Activated gamma-delta T cell (primary cell): Measurements from ENCODE around the gene UBLCP1.
A peak's percentile ranks its signal among the peaks of the same experiment; 100 is the strongest.

Experiments used
- DNase-seq: peaks from one replicate; lab custom pipeline; 2025; lab: John Stamatoyannopoulos, UW

The UBLCP1 gene

DNA sequence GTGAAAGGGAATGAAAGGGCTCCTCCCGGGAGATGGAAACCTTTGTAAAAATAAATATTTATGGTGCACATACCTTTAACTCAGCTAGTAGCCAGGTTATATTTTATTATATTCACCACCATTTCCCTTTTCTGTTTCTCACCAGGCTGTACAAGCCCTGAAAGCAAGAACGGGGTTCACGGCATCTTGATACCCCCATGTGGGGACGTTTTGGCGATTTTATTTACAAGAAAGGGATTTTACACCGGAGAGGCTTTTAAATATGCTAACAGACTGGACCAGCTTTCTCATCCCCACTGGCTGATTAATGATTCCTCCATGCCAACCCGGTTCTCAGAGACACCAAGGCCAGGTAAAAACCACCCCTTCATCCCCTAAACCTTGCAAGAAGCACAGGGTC is 48.0 kb downstream of the UBLCP1 start:
- no peak for DNase-seq

GRCh38 chr5:159313197-159313596 is 50.1 kb downstream of the UBLCP1 start:
- DNase-seq: no peak

- DNase-seq: no peak
Measured at GRCh38 chr5:159316519-159317383, 53.7 kb downstream of the UBLCP1 start.

DNA sequence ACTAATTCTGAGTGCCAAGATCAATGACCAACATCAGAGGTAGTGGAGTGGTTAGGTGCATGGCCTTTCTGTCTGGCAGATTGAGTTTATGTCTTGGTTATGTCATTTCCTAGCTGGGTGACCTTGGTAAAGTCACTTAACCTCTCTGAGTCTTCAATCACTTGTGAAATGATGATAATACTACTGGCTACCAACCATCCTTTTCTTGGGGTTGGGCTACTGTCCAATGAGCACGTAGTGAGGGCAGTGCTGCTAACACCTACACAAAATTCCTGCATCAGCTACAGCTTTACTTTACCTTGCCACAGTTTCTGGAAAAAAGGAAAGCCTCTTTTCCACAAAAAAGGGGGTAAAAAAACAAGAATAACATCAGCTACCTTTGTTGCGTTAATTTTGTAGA is 54.8 kb downstream of the UBLCP1 start:
- no peak for DNase-seq

DNA sequence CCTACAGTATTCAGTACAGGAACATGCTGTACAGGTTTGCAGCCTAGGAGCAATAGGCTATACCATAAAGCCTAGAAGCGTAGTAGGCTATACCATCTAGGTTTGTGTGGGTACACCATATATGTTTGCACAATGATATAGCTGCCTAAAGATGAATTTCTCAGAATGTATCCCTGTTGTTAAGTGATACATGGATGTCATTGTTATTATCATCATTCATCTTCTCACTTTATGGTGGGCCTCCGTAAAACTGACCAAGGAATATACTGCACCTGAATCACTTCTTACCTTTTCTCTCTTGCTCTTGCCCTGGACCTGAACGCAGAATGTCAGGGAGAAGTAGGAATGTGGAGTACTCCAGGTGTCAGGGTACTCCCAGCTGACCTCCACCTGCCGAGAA is 55.4 kb downstream of the UBLCP1 start:
- no peak for DNase-seq

DNA sequence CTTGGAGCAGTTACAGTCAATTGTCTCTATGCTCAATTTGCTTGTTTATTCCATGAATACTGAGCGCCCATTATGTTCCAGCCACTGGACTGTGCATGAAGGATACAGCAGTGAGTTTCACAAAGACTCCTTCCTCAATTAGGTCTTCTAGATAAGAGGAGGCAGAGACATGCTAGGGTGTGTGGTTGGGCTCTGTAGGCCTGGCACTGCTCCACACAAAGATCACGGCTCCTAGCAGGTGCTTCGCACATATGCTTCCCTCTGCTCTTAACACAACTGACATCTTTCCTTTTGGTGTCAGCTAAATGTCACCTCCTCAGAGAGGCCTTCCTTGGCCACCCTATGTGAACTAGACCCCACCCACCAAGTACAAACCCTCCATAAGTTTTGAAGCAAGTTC is 56.3 kb downstream of the UBLCP1 start:
- DNase-seq: no peak

- DNase-seq: no peak
Measured at GRCh38 chr5:159319832-159320231, 56.7 kb downstream of the UBLCP1 start.

DNA sequence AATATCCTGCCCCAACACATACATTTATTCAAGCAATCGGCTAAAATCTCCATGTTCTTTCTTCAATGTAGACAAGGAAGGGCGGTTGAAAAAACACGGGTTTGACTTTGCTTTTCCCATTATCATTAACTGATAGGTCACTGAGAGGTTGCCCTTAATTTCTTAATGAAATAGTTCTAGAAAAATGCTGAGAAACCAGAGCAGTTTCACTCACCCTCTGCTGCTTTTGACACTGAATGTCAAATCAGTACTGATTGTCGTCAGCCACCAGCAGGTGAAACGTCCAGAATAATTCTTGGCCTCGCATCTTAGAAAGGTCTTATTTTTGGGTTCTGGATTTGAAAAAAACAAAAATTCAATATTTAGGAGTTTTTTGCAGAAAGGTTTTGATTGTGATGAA is 59.1 kb downstream of the UBLCP1 start:
- DNase-seq: no peak

- DNase-seq: no peak
Measured at GRCh38 chr5:159324102-159324755, 61.1 kb downstream of the UBLCP1 start.

DNA sequence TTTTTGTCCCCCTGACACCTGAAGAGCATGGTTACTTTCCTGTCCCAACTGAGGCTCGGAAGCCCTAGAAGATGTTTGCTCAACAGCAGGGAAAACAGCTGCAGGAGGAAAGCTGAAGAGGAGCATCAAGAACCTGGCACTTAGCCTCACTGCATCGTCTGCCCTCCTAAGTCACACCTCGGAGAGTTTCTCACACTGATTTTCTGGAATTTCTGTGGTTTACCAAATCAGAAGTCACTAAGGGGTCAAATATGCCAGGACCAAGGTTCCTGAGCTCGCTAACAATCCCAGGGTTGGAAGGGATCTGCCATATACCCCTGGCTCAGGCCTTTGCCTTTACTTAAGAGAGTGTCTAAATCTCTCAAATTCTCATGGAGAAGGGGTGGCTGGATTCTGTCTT is 61.9 kb downstream of the UBLCP1 start:
- no peak for DNase-seq

GRCh38 chr5:159330131-159330800 is 67.2 kb downstream of the UBLCP1 start, which contains the start of gene IL12B:
Gene IL12B (minus strand): TSS chr5:159330487. CDS start chr5:159326782, 3,705 bp downstream.
- DNase-seq: no peak

- peak; percentile 49 for DNase-seq
Measured at GRCh38 chr5:159331093-159331973, 68.2 kb downstream of the UBLCP1 start.

- DNase-seq: no peak
Measured at GRCh38 chr5:159332800-159333544, 69.9 kb downstream of the UBLCP1 start.

GRCh38 chr5:159333545-159333925 is 70.4 kb downstream of the UBLCP1 start:
- DNase-seq: no peak
